GM19023 (cell line): ENCODE results near the gene COL4A1.

ENCODE experiments used
- ATAC-seq: cut with Tn5 transposase; IDR thresholded peaks from one replicate; pipeline ENCODE4 v1.9.1; 2021; ENCODE audit warnings: mild to moderate bottlenecking, moderate library complexity; ENCODE audit not compliant: unreplicated experiment

COL4A1 gene

GRCh38 chr13:110342474-110342873 lies 35.5 kb upstream of the COL4A1 start:
- no peak for ATAC-seq

GRCh38 chr13:110341445-110342244 lies 34.7 kb upstream of the COL4A1 start:
- ATAC-seq = no peak

GRCh38 chr13:110340812-110341444 lies 34.0 kb upstream of the COL4A1 start:
- no peak for ATAC-seq

- no peak for ATAC-seq
Observed at GRCh38 chr13:110339975-110340550, 33.1 kb upstream of the COL4A1 start.

GRCh38 chr13:110339263-110339662 lies 32.3 kb upstream of the COL4A1 start:
- no peak for ATAC-seq

- no peak for ATAC-seq
Observed at GRCh38 chr13:110338441-110339101, 31.6 kb upstream of the COL4A1 start.

- ATAC-seq = no peak
Observed at GRCh38 chr13:110337247-110337646, 30.3 kb upstream of the COL4A1 start.

- ATAC-seq = no peak
Observed at GRCh38 chr13:110336681-110337080, 29.7 kb upstream of the COL4A1 start.

GRCh38 chr13:110336108-110336507 lies 29.2 kb upstream of the COL4A1 start:
- ATAC-seq = no peak

GRCh38 chr13:110334841-110335490 lies 28.0 kb upstream of the COL4A1 start:
- no peak for ATAC-seq

- ATAC-seq = no peak
Observed at GRCh38 chr13:110334256-110334655, 27.3 kb upstream of the COL4A1 start.

GRCh38 chr13:110333837-110334236 lies 26.9 kb upstream of the COL4A1 start:
- no peak for ATAC-seq

GRCh38 chr13:110332750-110333149 lies 25.8 kb upstream of the COL4A1 start:
- no peak for ATAC-seq

GRCh38 chr13:110331362-110331761 lies 24.4 kb upstream of the COL4A1 start:
- no peak for ATAC-seq

GRCh38 chr13:110330491-110331011 lies 23.6 kb upstream of the COL4A1 start:
- ATAC-seq = no peak

GRCh38 chr13:110329798-110330461 lies 23.0 kb upstream of the COL4A1 start:
- no peak for ATAC-seq

- ATAC-seq = no peak
Observed at GRCh38 chr13:110329258-110329657, 22.3 kb upstream of the COL4A1 start.

GRCh38 chr13:110328573-110328972 lies 21.6 kb upstream of the COL4A1 start:
- no peak for ATAC-seq

GRCh38 chr13:110327051-110327721 lies 20.2 kb upstream of the COL4A1 start:
- no peak for ATAC-seq
